ENCODE measurements around the gene PGM5. TPM values are rescaled to one million over a fixed set of nuclear protein-coding genes. Genes with fewer than 3 reads are reported as not detected.

Gene PGM5
- total and polyA plus RNA-seq, 11 donors, result 41.4 to 228 (median 175) TPM

GRCh38 chr9:68417762-68418161 lies 61.4 kb downstream of the PGM5 start:
- Histone ChIP-seq H3K4me1 (peaks cover 0 to 52% (median 15%) of the 10 kb centered on the region in 12 donors), H3K36me3 (peaks cover 0 to 18% (median 0%) of the 10 kb centered on the region in 9 donors), H3K4me3 (no peak overlapping the region), H3K9me3 (peaks cover 0 to 2% (median 0%) of the 10 kb centered on the region in 12 donors), H3K27me3 (no peaks in the 10 kb centered on the region), H3K27ac (peak overlapping the region; percentile 42 to 93 (median 86))
- peak; percentile 9 to 67 (median 44) for ATAC-seq
- 78 to 83% (median 83%) methylated on average over 3 of the region's 3 CpGs for WGBS, 4 donors
- intact Hi-C loops (cut with DNase I), result loop anchor here in 4 of 10 donors (2.0 to 10.0 kb wide), 4 partner anchors 19 to 87 kb away; no protein-coding TSS in a partner anchor
- no peak for DNase-seq
- TF ChIP-seq POLR2A (IDR thresholded peaks at IDR 0.05) (no peak), CTCF (IDR thresholded peaks at IDR 0.05) (no peak)

- Histone ChIP-seq H3K27ac (peak overlapping the region; percentile 73 to 93 (median 86)), H3K4me1 (peaks cover 0 to 49% (median 15%) of the 10 kb centered on the region in 12 donors), H3K27me3 (no peaks in the 10 kb centered on the region), H3K9me3 (peaks cover 0 to 4% (median 0%) of the 10 kb centered on the region in 12 donors), H3K4me3 (peak overlapping the region in 6 of 12 donors; percentile 1 to 27 (median 19)), H3K36me3 (peaks cover 0 to 20% (median 0%) of the 10 kb centered on the region in 9 donors)
- DNase-seq (peak in 3 of 5 donors; percentile 54 to 62 (median 57)), ATAC-seq (peak; percentile 89 to 95 (median 92))
- intact Hi-C loops (cut with DNase I), result loop anchor here in 4 of 10 donors (2.0 to 10.0 kb wide), 4 partner anchors 18 to 86 kb away; no protein-coding TSS in a partner anchor
- TF ChIP-seq CTCF (IDR thresholded peaks at IDR 0.05), result no peak
- TF ChIP-seq POLR2A (IDR thresholded peaks at IDR 0.05), result no peak
- 43 to 63% (median 57%) methylated on average over 11 of the region's 11 CpGs for WGBS, 4 donors
Observed at GRCh38 chr9:68418259-68418845, 61.9 kb downstream of the PGM5 start.

- peaks cover 0 to 4% (median 0%) of the 10 kb centered on the region in 12 donors for H3K9me3 ChIP-seq
Observed at GRCh38 chr9:68419901-68420300, 63.5 kb downstream of the PGM5 start.

More at GRCh38 chr9:68419901-68420300, 63.5 kb downstream of the PGM5 start:
- Histone ChIP-seq H3K27ac (peak overlapping the region in 11 of 12 donors; percentile 73 to 93 (median 86)), H3K4me3 (no peak overlapping the region), H3K27me3 (no peaks in the 10 kb centered on the region), H3K4me1 (peaks cover 0 to 49% (median 15%) of the 10 kb centered on the region in 12 donors), H3K36me3 (peaks cover 0 to 27% (median 0%) of the 10 kb centered on the region in 9 donors)
- no peak for DNase-seq
- TF ChIP-seq CTCF (IDR thresholded peaks at IDR 0.05) (no peak), POLR2A (IDR thresholded peaks at IDR 0.05) (no peak)
- no peak for ATAC-seq
- intact Hi-C loops (cut with DNase I), result loop anchor here in 5 of 10 donors (2.0 to 10.0 kb wide), 5 partner anchors 17 to 145 kb away; no protein-coding TSS in a partner anchor
- 73 to 81% (median 76%) methylated on average over 2 to 3 of the region's 3 CpGs for WGBS, 4 donors
